HUES48 (cell line): ENCODE results near the gene BTBD9.

ENCODE experiments used
- H3K27ac ChIP-seq: one replicate; pipeline ENCODE4 v1.7.0; 2013; ENCODE audit warnings: low read depth, low read length, inconsistent platforms
- H3K27me3 ChIP-seq: 2 replicates; pipeline ENCODE4 v1.6.1; 2013; ENCODE audit warnings: mild to moderate bottlenecking, low read length; ENCODE audit not compliant: control insufficient read depth, insufficient read depth
- H3K36me3 ChIP-seq: 2 replicates; pipeline ENCODE4 v1.6.1; 2013; ENCODE audit warnings: low read length; ENCODE audit not compliant: control insufficient read depth, insufficient read depth
- H3K4me1 ChIP-seq: 2 replicates; pipeline ENCODE4 v1.6.1; 2013; ENCODE audit warnings: mild to moderate bottlenecking, low read length; ENCODE audit not compliant: control insufficient read depth, insufficient read depth
- H3K4me3 ChIP-seq: 2 replicates; pipeline ENCODE4 v1.5.1; 2013; ENCODE audit warnings: mild to moderate bottlenecking, low read depth, low read length
- H3K9ac ChIP-seq: 2 replicates; pipeline ENCODE4 v1.6.1; 2013; ENCODE audit warnings: mild to moderate bottlenecking, low read depth, low read length, moderate library complexity
- H3K9me3 ChIP-seq: 2 replicates; pipeline ENCODE4 v1.6.1; 2013; ENCODE audit warnings: low read length; ENCODE audit not compliant: control insufficient read depth, insufficient read depth

BTBD9 gene

GRCh38 chr6:38593409-38593808 lies 46.3 kb downstream of the BTBD9 start:
- no peaks in the 10 kb centered on the region for H3K36me3 ChIP-seq
- H3K9ac ChIP-seq, result no peak overlapping the region
- no peaks in the 10 kb centered on the region for H3K4me1 ChIP-seq
- H3K4me3 ChIP-seq, result no peak overlapping the region
- H3K9me3 ChIP-seq, result no peaks in the 10 kb centered on the region
- no peaks in the 10 kb centered on the region for H3K27me3 ChIP-seq
- H3K27ac ChIP-seq, result no peak overlapping the region

DNA sequence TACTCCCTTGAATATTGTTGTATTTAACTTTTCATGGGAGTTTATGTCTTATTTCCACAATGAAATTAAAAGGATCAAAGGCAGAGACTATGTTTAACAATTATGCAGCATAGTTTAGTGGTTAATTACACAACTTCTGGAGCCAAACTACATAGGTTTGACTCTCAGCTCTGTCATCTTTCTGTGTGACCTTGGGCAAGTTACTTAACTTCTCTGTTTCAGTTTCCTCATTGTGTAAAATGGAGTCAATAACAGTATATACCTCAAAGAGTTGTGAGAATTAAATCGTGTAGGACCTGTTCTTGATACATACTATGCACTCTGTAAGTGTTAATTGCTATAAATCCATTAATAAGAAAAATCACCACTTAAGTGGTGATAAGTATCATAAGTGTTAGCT lies 48.3 kb downstream of the BTBD9 start:
- no peaks in the 10 kb centered on the region for H3K9me3 ChIP-seq
- no peak overlapping the region for H3K4me3 ChIP-seq
- no peak overlapping the region for H3K9ac ChIP-seq
- H3K27ac ChIP-seq, result no peak overlapping the region
- no peaks in the 10 kb centered on the region for H3K36me3 ChIP-seq
- no peaks in the 10 kb centered on the region for H3K27me3 ChIP-seq
- H3K4me1 ChIP-seq, result no peaks in the 10 kb centered on the region

GRCh38 chr6:38589367-38589720 lies 50.4 kb downstream of the BTBD9 start:
- Histone ChIP-seq H3K4me3 (no peak overlapping the region), H3K4me1 (no peaks in the 10 kb centered on the region), H3K27ac (no peak overlapping the region), H3K9me3 (no peaks in the 10 kb centered on the region), H3K9ac (no peak overlapping the region), H3K36me3 (no peaks in the 10 kb centered on the region), H3K27me3 (no peaks in the 10 kb centered on the region)

GRCh38 chr6:38588631-38589366 lies 50.9 kb downstream of the BTBD9 start:
- Histone ChIP-seq H3K9me3 (no peaks in the 10 kb centered on the region), H3K36me3 (no peaks in the 10 kb centered on the region), H3K4me3 (no peak overlapping the region), H3K9ac (no peak overlapping the region), H3K4me1 (no peaks in the 10 kb centered on the region), H3K27ac (no peak overlapping the region), H3K27me3 (no peaks in the 10 kb centered on the region)

DNA sequence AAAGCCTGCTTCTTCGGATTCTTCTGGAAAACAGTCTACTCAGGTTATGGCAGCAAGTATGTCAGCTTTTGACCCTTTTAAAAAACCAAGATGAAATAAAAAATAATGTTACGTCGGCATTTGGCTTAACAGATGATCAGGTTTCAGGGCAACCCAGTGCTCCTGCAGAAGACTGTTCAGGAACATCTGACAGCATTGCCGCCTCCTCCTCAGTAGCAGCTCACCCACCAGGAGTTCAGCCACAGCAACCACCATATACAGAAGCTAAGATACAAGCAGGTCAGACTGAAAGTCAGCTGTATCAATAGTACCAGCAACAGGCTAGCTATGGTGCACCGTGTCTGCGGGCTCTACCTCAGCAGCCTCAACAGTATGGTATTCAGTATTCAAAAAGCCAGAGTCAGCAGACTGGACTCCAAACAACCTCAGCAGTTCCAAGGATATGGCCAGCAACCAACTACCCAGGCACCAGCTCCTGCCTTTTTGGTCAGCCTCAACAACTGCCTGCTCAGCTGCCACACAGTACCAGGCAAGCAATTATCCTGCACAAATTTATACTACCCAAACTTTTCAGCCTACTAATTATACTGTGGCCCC lies 51.9 kb downstream of the BTBD9 start:
- no peak overlapping the region for H3K4me3 ChIP-seq
- no peaks in the 10 kb centered on the region for H3K9me3 ChIP-seq
- H3K27ac ChIP-seq, result no peak overlapping the region
- H3K4me1 ChIP-seq, result no peaks in the 10 kb centered on the region
- no peaks in the 10 kb centered on the region for H3K36me3 ChIP-seq
- H3K27me3 ChIP-seq, result no peaks in the 10 kb centered on the region
- H3K9ac ChIP-seq, result no peak overlapping the region

- no peaks in the 10 kb centered on the region for H3K4me1 ChIP-seq
- no peak overlapping the region for H3K4me3 ChIP-seq
- H3K36me3 ChIP-seq, result no peaks in the 10 kb centered on the region
- H3K9ac ChIP-seq, result no peak overlapping the region
- no peaks in the 10 kb centered on the region for H3K27me3 ChIP-seq
- no peaks in the 10 kb centered on the region for H3K9me3 ChIP-seq
- no peak overlapping the region for H3K27ac ChIP-seq
These were observed 52.7 kb downstream of the BTBD9 start for GRCh38 chr6:38586992-38587391.

GRCh38 chr6:38584731-38585130 lies 55.0 kb downstream of the BTBD9 start:
- H3K27me3 ChIP-seq, result no peaks in the 10 kb centered on the region
- no peaks in the 10 kb centered on the region for H3K9me3 ChIP-seq
- no peaks in the 10 kb centered on the region for H3K4me1 ChIP-seq
- no peaks in the 10 kb centered on the region for H3K36me3 ChIP-seq
- H3K9ac ChIP-seq, result no peak overlapping the region
- no peak overlapping the region for H3K27ac ChIP-seq
- no peak overlapping the region for H3K4me3 ChIP-seq

- no peak overlapping the region for H3K4me3 ChIP-seq
- no peak overlapping the region for H3K27ac ChIP-seq
- no peaks in the 10 kb centered on the region for H3K36me3 ChIP-seq
- no peak overlapping the region for H3K9ac ChIP-seq
- H3K4me1 ChIP-seq, result no peaks in the 10 kb centered on the region
- H3K27me3 ChIP-seq, result no peaks in the 10 kb centered on the region
- no peaks in the 10 kb centered on the region for H3K9me3 ChIP-seq
These were observed 56.2 kb downstream of the BTBD9 start for GRCh38 chr6:38583523-38583922.

- no peak overlapping the region for H3K9ac ChIP-seq
- H3K36me3 ChIP-seq, result no peaks in the 10 kb centered on the region
- no peaks in the 10 kb centered on the region for H3K27me3 ChIP-seq
- H3K4me1 ChIP-seq, result no peaks in the 10 kb centered on the region
- no peak overlapping the region for H3K27ac ChIP-seq
- no peak overlapping the region for H3K4me3 ChIP-seq
- H3K9me3 ChIP-seq, result no peaks in the 10 kb centered on the region
These were observed 59.7 kb downstream of the BTBD9 start for GRCh38 chr6:38580030-38580429.

- no peaks in the 10 kb centered on the region for H3K4me1 ChIP-seq
- no peak overlapping the region for H3K27ac ChIP-seq
- no peaks in the 10 kb centered on the region for H3K36me3 ChIP-seq
- H3K27me3 ChIP-seq, result no peaks in the 10 kb centered on the region
- H3K4me3 ChIP-seq, result no peak overlapping the region
- H3K9ac ChIP-seq, result no peak overlapping the region
- no peaks in the 10 kb centered on the region for H3K9me3 ChIP-seq
These were observed 60.6 kb downstream of the BTBD9 start for GRCh38 chr6:38579010-38579628.

GRCh38 chr6:38578075-38578474 lies 61.7 kb downstream of the BTBD9 start:
- Histone ChIP-seq H3K4me1 (no peaks in the 10 kb centered on the region), H3K9me3 (no peaks in the 10 kb centered on the region), H3K9ac (no peak overlapping the region), H3K27me3 (no peaks in the 10 kb centered on the region), H3K4me3 (no peak overlapping the region), H3K27ac (no peak overlapping the region), H3K36me3 (no peaks in the 10 kb centered on the region)
